HepG2 (cell line): ENCODE measurements around the gene COQ4. TPM values are rescaled to one million over a fixed set of nuclear protein-coding genes. Genes with fewer than 3 reads are reported as not detected.

Experiments
- ATAC-seq: fragments of 200-7000 bp; cut with Tn5 transposase; 3 replicates; pipeline ENCODE4 v1.9.1; 2020; ENCODE audit warnings: mild to moderate bottlenecking, moderate library complexity
- BruUV-seq: library from RNA; stranded (reverse); fragments of 400-500 nt; replicated peaks from 2 replicates; lab custom pipeline; 2021; lab: Mats Ljungman, UMichigan
- CTCF ChIA-PET: fragments of 300-600 bp; formaldehyde crosslinking; extraction: SDS; loops from one replicate; lab custom pipeline; 2021; ENCODE audit warnings: low total read pairs, inconsistent platforms, low intra/inter-chr PET ratio; lab: Yijun Ruan, JAX
- POLR2A ChIA-PET: fragments of 350-600 bp; sonication (Branson Sonifier 250); formaldehyde crosslinking; loops from one replicate; lab custom pipeline; 2020; ENCODE audit warnings: antibody characterized with exemption, inconsistent platforms; lab: Yijun Ruan, JAX
- DNase-seq: peaks from one replicate; pipeline ENCODE4 v3.0.0-alpha.2; 2015; ENCODE audit warnings: low spot score
- FAIRE-seq: peaks from 3 replicates; lab custom pipeline; 2011; peaks lifted over from hg19 to GRCh38; lab: Jason Lieb, UNC
- H2AFZ ChIP-seq: one replicate; pipeline ENCODE4 v1.6.1; 2011; ENCODE audit warnings: low read length, inconsistent platforms
- H3K27ac ChIP-seq: fragments of 300-600 bp; 3 replicates; pipeline ENCODE4 v1.8.0; 2011; ENCODE audit warnings: mixed run types, mild to moderate bottlenecking, mixed read lengths, low read length, inconsistent platforms; ENCODE audit not compliant: insufficient read depth; ENCODE audit errors: extremely low read length
- H3K27me3 ChIP-seq, 2 experiments: fragments of 200-600 bp in 1 of 2; 2 replicates in 1 of 2; 3 replicates in 1 of 2; pipeline versions ENCODE4 v1.6.0 to v1.8.0; 2011; ENCODE audit warnings: low read length in 2 of 2, mild to moderate bottlenecking in 2 of 2, moderate library complexity in 2 of 2, inconsistent platforms in 1 of 2; ENCODE audit not compliant: insufficient read depth in 2 of 2, control insufficient read depth in 1 of 2
- H3K36me3 ChIP-seq, 2 experiments: fragments of 200-600 bp in 1 of 2; replicated peaks in 1 of 2; 2 replicates in 1 of 2; 3 replicates in 1 of 2; pipeline versions ENCODE4 v1.5.1 to v1.8.0; 2011; ENCODE audit warnings: low read length in 2 of 2, inconsistent platforms in 1 of 2; ENCODE audit not compliant: insufficient read depth in 2 of 2, control insufficient read depth in 1 of 2
- H3K4me1 ChIP-seq: 2 replicates; pipeline ENCODE4 v1.5.1; 2012; ENCODE audit warnings: low read length, inconsistent platforms; ENCODE audit not compliant: insufficient read depth
- H3K4me2 ChIP-seq: 2 replicates; pipeline ENCODE4 v1.6.0; 2011; ENCODE audit warnings: low read depth, low read length, inconsistent platforms
- H3K4me3 ChIP-seq, 3 experiments: fragments of 200-600 bp in 1 of 3; sonication (generic), shearing (Covaris generic) in 1 of 3; replicated peaks in 1 of 3; 2 replicates each; pipeline ENCODE4 v1.5.1; 2011 to 2016; ENCODE audit warnings: low read length in 3 of 3, inconsistent platforms in 2 of 3, low read depth in 2 of 3, mild to moderate bottlenecking in 2 of 3, control low read depth in 1 of 3, mixed read lengths in 1 of 3; ENCODE audit not compliant: insufficient read depth in 1 of 3
- H3K79me2 ChIP-seq: one replicate; pipeline ENCODE4 v1.6.1; 2011; ENCODE audit warnings: low read length, inconsistent platforms; ENCODE audit not compliant: insufficient read depth
- H3K9ac ChIP-seq: 2 replicates; pipeline ENCODE4 v1.6.0; 2011; ENCODE audit warnings: mild to moderate bottlenecking, low read depth, low read length, inconsistent platforms; ENCODE audit not compliant: insufficient read depth
- H3K9me3 ChIP-seq: 2 replicates; pipeline ENCODE4 v1.5.1; 2012; ENCODE audit warnings: mild to moderate bottlenecking, low read length
- H4K20me1 ChIP-seq: 2 replicates; pipeline ENCODE4 v1.6.0; 2011; ENCODE audit warnings: inconsistent platforms, mild to moderate bottlenecking, low read length, moderate library complexity; ENCODE audit not compliant: insufficient read depth
- GATAD1 ChIP-seq: IDR thresholded peaks from 2 replicates; pipeline ENCODE4 v1.6.1; 2016; ENCODE audit warnings: missing genetic modification reagents, missing compliant biosample characterization
- GATAD2A ChIP-seq: IDR thresholded peaks from 2 replicates; pipeline ENCODE4 v1.6.1; 2016
- HMGXB4 ChIP-seq, 2 experiments: sonication (generic) in 1 of 2; formaldehyde crosslinking in 1 of 2; IDR thresholded peaks; 2 replicates each; pipeline versions ENCODE4 v1.4.0 to v1.6.1; 2018 to 2020; ENCODE audit warnings: missing genetic modification reagents in 2 of 2, borderline replicate concordance in 1 of 2, low read depth in 1 of 2, mild to moderate bottlenecking in 1 of 2, missing biosample characterization in 1 of 2
- MATR3 ChIP-seq: sonication (generic); formaldehyde crosslinking; IDR thresholded peaks from 2 replicates; pipeline ENCODE4 v1.4.0; 2020; ENCODE audit warnings: missing genetic modification reagents
- MXD3 ChIP-seq: IDR thresholded peaks from 2 replicates; pipeline ENCODE4 v1.6.1; 2016; ENCODE audit warnings: mild to moderate bottlenecking, missing biosample characterization, missing genetic modification reagents
- NONO ChIP-seq, 2 experiments: fragments of 450-650 bp in 1 of 2; sonication (generic) in 1 of 2; formaldehyde crosslinking in 1 of 2; IDR thresholded peaks in 1 of 2; conservative IDR thresholded peaks in 1 of 2; 2 replicates each; pipeline versions ENCODE4 v1.6.1 to v1.8.0; 2017 to 2022; ENCODE audit warnings: mild to moderate bottlenecking in 1 of 2, missing genetic modification reagents in 1 of 2, moderate library complexity in 1 of 2
- PATZ1 ChIP-seq: sonication (generic); formaldehyde crosslinking; IDR thresholded peaks from 2 replicates; pipeline ENCODE4 v1.4.0; 2020; ENCODE audit warnings: missing genetic modification reagents
- POLR2G ChIP-seq: fragments of 200-400 bp; formaldehyde crosslinking; IDR thresholded peaks from 2 replicates; pipeline ENCODE4 v1.6.1; 2018; ENCODE audit warnings: mild to moderate bottlenecking, low read depth, low read length, moderate library complexity
- TARDBP ChIP-seq: sonication (generic); formaldehyde crosslinking; IDR thresholded peaks from 2 replicates; pipeline ENCODE4 v1.8.0; 2022; ENCODE audit warnings: mild to moderate bottlenecking, missing genetic modification reagents
- XRCC5 ChIP-seq: fragments of 200-400 bp; formaldehyde crosslinking; optimal IDR thresholded peaks from 2 replicates; pipeline ENCODE3; 2017; ENCODE audit warnings: mild to moderate bottlenecking, low read length
- ZBTB7B ChIP-seq: sonication (generic); formaldehyde crosslinking; IDR thresholded peaks from 2 replicates; pipeline ENCODE4 v1.4.0; 2020; ENCODE audit warnings: missing genetic modification reagents
- ZNF292 ChIP-seq: sonication (generic); formaldehyde crosslinking; IDR thresholded peaks from 2 replicates; pipeline ENCODE4 v1.8.1; 2022; ENCODE audit warnings: mild to moderate bottlenecking, low read depth, missing genetic modification reagents, borderline replicate concordance
- ZNF335 ChIP-seq: sonication (generic); formaldehyde crosslinking; IDR thresholded peaks from 2 replicates; pipeline ENCODE4 v1.4.0; 2020; ENCODE audit warnings: missing genetic modification reagents
- ZNF567 ChIP-seq: sonication (generic); formaldehyde crosslinking; IDR thresholded peaks from 2 replicates; pipeline ENCODE4 v1.8.1; 2023; ENCODE audit warnings: mild to moderate bottlenecking, missing genetic modification reagents, borderline replicate concordance
- WGBS: methylation state at CpG from one replicate; pipeline ENCODE4 v1.1.6; 2017; ENCODE audit warnings: low lambda C conversion rate; 5-methylcytosine and 5-hydroxymethylcytosine counted together
- in situ Hi-C: cut with HindIII; loops from 2 replicates; pipeline ENCODE4 v1.10.0; 2017; ENCODE audit warnings: low pct_unique_long_range_greater_than_20kb; ENCODE audit not compliant: extremely low pct_ligation_motif_present
- intact Hi-C: fragments of 100-400 bp; cut with micrococcal nuclease; formaldehyde crosslinking; loops from one replicate; pipeline ENCODE4 v1.10.0; 2022; ENCODE audit not compliant: unreplicated experiment
- polyA plus RNA-seq, 8 experiments: library from polyadenylated mRNA; depleted of rRNA in 3 of 8; stranded (reverse) in 7 of 8; unstranded in 1 of 8; fragments of >200 nt; fragmentation: Illumina TruSeq in 4 of 8; extraction: Trizol in 4 of 8; gene quantifications; 2 replicates each; pipeline versions ENCODE4 v1.2.1 to v1.2.3, GENCODE V29; 2011 to 2016; ENCODE audit warnings: low read depth in 4 of 8, missing spikeins in 1 of 8, mixed read lengths in 1 of 8; ENCODE audit not compliant: insufficient read depth in 1 of 8
- total RNA-seq, 5 experiments: library from RNA; depleted of rRNA; stranded (reverse); fragments of >200 nt; fragmentation: Illumina TruSeq; extraction: Trizol; gene quantifications; 2 replicates each; pipeline ENCODE4 v1.2.3, GENCODE V29; 2016; ENCODE audit warnings: low read depth in 1 of 5

COQ4 gene
- total and polyA plus RNA-seq, 2 of the 13 experiments (the other 11 are each of a cell fraction or from before 2014, with no cell fraction given): 26.1 to 36.0 TPM

GRCh38 chr9:128361986-128362646, 39.5 kb downstream of the COQ4 start:
- Histone ChIP-seq H3K9me3 (no peaks in the 10 kb centered on the region), H3K4me2 (peak overlapping the region; percentile 98), H4K20me1 (no peaks in the 10 kb centered on the region), H3K36me3 (0 out of 5 replicates have a peak, but pooled peaks cover 0 to 1% of the 10 kb centered on the region in 2 experiments), H3K4me3 (peak overlapping the region in 1 of 3 experiments; percentile 59; a peak in 3 of 6 replicates), H2AFZ (no peak overlapping the region), H3K79me2 (no peaks in the 10 kb centered on the region), H3K27ac (no peak overlapping the region), H3K27me3 (peaks cover 0 to 1% of the 10 kb centered on the region in 2 experiments; a peak in 1 of 5 replicates), H3K9ac (peak overlapping the region; percentile 45), H3K4me1 (peaks cover 34% of the 10 kb centered on the region)
- in situ Hi-C loops (loop anchor here (5.0 kb wide), 1 partner anchor 50 kb away; no protein-coding TSS in a partner anchor), intact Hi-C loops (loop anchor here (1.0 to 2.0 kb wide), 3 partner anchors 50 to 67 kb away; partner anchors contain the start of gene CERCAM)
- DNase-seq (peak; percentile 67), ATAC-seq (peak; percentile 87), FAIRE-seq (peak; percentile 83)
- CTCF ChIA-PET: interaction anchor here (1.3 to 2.5 kb wide), 3 partner anchors 48 to 52 kb away, joined by 3 to 24 read pairs (median 9); no protein-coding TSS in a partner anchor
- 12% methylated on average over 14 of the region's 20 CpGs for WGBS
- POLR2A ChIA-PET: interaction anchor here (1.2 to 1.5 kb wide), 6 partner anchors 9 to 273 kb away, joined by 4 to 14 read pairs (median 6); partner anchors contain the start of genes GOLGA2, SWI5 and URM1
- no TSS peak for BruUV-seq
- TF ChIP-seq ZBTB7B (CRISPR knock-in tag): 0 out of 2 replicates have a peak, but pooled peaks have one; percentile 40
- 0 out of 2 replicates have a peak, but pooled peaks have one; percentile 22 for TF ChIP-seq GATAD2A (CRISPR knock-in tag)
- peak; percentile 20; the same call in 1 of the 2 replicates for TF ChIP-seq ZNF292 (CRISPR knock-in tag)
- 0 out of 2 replicates have a peak, but pooled peaks have one; percentile 45 for TF ChIP-seq GATAD1 (CRISPR knock-in tag)
- 0 out of 2 replicates have a peak, but pooled peaks have one; percentile 62 for TF ChIP-seq ZNF335 (CRISPR knock-in tag)
- peak; percentile 25; the same call in 1 of the 2 replicates for TF ChIP-seq MXD3 (CRISPR knock-in tag)
- TF ChIP-seq NONO (IDR thresholded peaks at IDR 0.05): no peak
- 0 out of 2 replicates have a peak, but pooled peaks have one; percentile 21 for TF ChIP-seq NONO (CRISPR knock-in tag; conservative IDR thresholded peaks at IDR 0.05)
- peak; percentile 76; the same call in 1 of the 2 replicates for TF ChIP-seq ZNF567 (CRISPR knock-in tag)
- 0 out of 2 replicates have a peak, but pooled peaks have one; percentile 27 for TF ChIP-seq POLR2G
- peak; percentile 39; the same call in 1 of the 2 replicates for TF ChIP-seq TARDBP (CRISPR knock-in tag)
- TF ChIP-seq MATR3 (CRISPR knock-in tag): no peak
- TF ChIP-seq HMGXB4 (CRISPR knock-in tag; IDR thresholded peaks at IDR 0.05; ENCODE audit: borderline replicate concordance in 1 of 2, low read depth in 1 of 2): peak in 1 of 2 experiments; percentile 90; a peak in 2 of 4 replicates
- peak; percentile 36; the same call in 1 of the 2 replicates for TF ChIP-seq PATZ1 (CRISPR knock-in tag)
- peak; percentile 68 for TF ChIP-seq XRCC5
